ENCODE measurements around the gene SLC39A9. TPM values are rescaled to one million over a fixed set of nuclear protein-coding genes. Genes with fewer than 3 reads are reported as not detected.

SLC39A9 gene
- total RNA-seq, 1 donor from 2014 or later, result 140 TPM

- TF ChIP-seq CTCF (IDR thresholded peaks at IDR 0.05; ENCODE audit: insufficient read depth, low read length, severe bottlenecking), result no peak
- Histone ChIP-seq H3K27me3 (ENCODE audit: control insufficient read depth, insufficient read depth, low read length) (no peaks in the 10 kb centered on the region), H3K36me3 (ENCODE audit: control insufficient read depth, insufficient read depth, low read length) (no peaks in the 10 kb centered on the region), H3K4me3 (ENCODE audit: low read depth, low read length) (no peak overlapping the region)
- no peak for DNase-seq (ENCODE audit: low read depth)
- FAIRE-seq, result no peak
Observed at GRCh38 chr14:69372146-69372545, 26.3 kb upstream of the SLC39A9 start.

- Histone ChIP-seq H3K4me3 (ENCODE audit: low read depth, low read length) (no peak overlapping the region), H3K27me3 (ENCODE audit: control insufficient read depth, insufficient read depth, low read length) (no peaks in the 10 kb centered on the region), H3K36me3 (ENCODE audit: control insufficient read depth, insufficient read depth, low read length) (no peaks in the 10 kb centered on the region)
- DNase-seq (ENCODE audit: low read depth) (no peak), FAIRE-seq (no peak)
- TF ChIP-seq CTCF (IDR thresholded peaks at IDR 0.05; ENCODE audit: insufficient read depth, low read length, severe bottlenecking), result no peak
Observed at GRCh38 chr14:69373104-69373503, 25.4 kb upstream of the SLC39A9 start.

GRCh38 chr14:69374235-69374634, 24.3 kb upstream of the SLC39A9 start:
- Histone ChIP-seq H3K27me3 (ENCODE audit: control insufficient read depth, insufficient read depth, low read length) (no peaks in the 10 kb centered on the region), H3K4me3 (ENCODE audit: low read depth, low read length) (no peak overlapping the region), H3K36me3 (ENCODE audit: control insufficient read depth, insufficient read depth, low read length) (no peaks in the 10 kb centered on the region)
- DNase-seq (ENCODE audit: low read depth), result no peak
- no peak for TF ChIP-seq CTCF (IDR thresholded peaks at IDR 0.05; ENCODE audit: insufficient read depth, low read length, severe bottlenecking)
- FAIRE-seq, result no peak

- no peak overlapping the region for H3K4me3 ChIP-seq (ENCODE audit: low read depth, low read length)
- peaks cover 4% of the 10 kb centered on the region for H3K36me3 ChIP-seq (ENCODE audit: control insufficient read depth, insufficient read depth, low read length)
- TF ChIP-seq CTCF (IDR thresholded peaks at IDR 0.05; ENCODE audit: insufficient read depth, low read length, severe bottlenecking), result no peak
- no peaks in the 10 kb centered on the region for H3K27me3 ChIP-seq (ENCODE audit: control insufficient read depth, insufficient read depth, low read length)
- DNase-seq (ENCODE audit: low read depth), result no peak
- FAIRE-seq, result no peak
Observed at GRCh38 chr14:69375182-69375581, 23.3 kb upstream of the SLC39A9 start.

- no peak for FAIRE-seq
- no peak overlapping the region for H3K4me3 ChIP-seq (ENCODE audit: low read depth, low read length)
- no peaks in the 10 kb centered on the region for H3K27me3 ChIP-seq (ENCODE audit: control insufficient read depth, insufficient read depth, low read length)
- no peak for TF ChIP-seq CTCF (IDR thresholded peaks at IDR 0.05; ENCODE audit: insufficient read depth, low read length, severe bottlenecking)
- H3K36me3 ChIP-seq (ENCODE audit: control insufficient read depth, insufficient read depth, low read length), result peaks cover 4% of the 10 kb centered on the region
- DNase-seq (ENCODE audit: low read depth), result no peak
Observed at GRCh38 chr14:69375722-69376121, 22.8 kb upstream of the SLC39A9 start.

- peak; percentile 92 for DNase-seq (ENCODE audit: low read depth)
Observed at GRCh38 chr14:69376439-69376838, 22.1 kb upstream of the SLC39A9 start.

More at GRCh38 chr14:69376439-69376838, 22.1 kb upstream of the SLC39A9 start:
- TF ChIP-seq CTCF (IDR thresholded peaks at IDR 0.05; ENCODE audit: insufficient read depth, low read length, severe bottlenecking), result no peak
- H3K27me3 ChIP-seq (ENCODE audit: control insufficient read depth, insufficient read depth, low read length), result no peaks in the 10 kb centered on the region
- no peak overlapping the region for H3K4me3 ChIP-seq (ENCODE audit: low read depth, low read length)
- FAIRE-seq, result no peak
- peaks cover 4% of the 10 kb centered on the region for H3K36me3 ChIP-seq (ENCODE audit: control insufficient read depth, insufficient read depth, low read length)

All from bronchial epithelial cell (primary cell).